ENCODE measurements around the gene WBP4. TPM values are rescaled to one million over a fixed set of nuclear protein-coding genes. Genes with fewer than 3 reads are reported as not detected.

The WBP4 gene
- total RNA-seq, 1 experiment from 2014 or later = 7.2 TPM

GRCh38 chr13:41017817-41018601 lies 43.3 kb upstream of the WBP4 start:
- H3K79me2 ChIP-seq (ENCODE audit: insufficient read depth, low read length) = no peaks in the 10 kb centered on the region

More at GRCh38 chr13:41017817-41018601, 43.3 kb upstream of the WBP4 start:
- no peak overlapping the region for H2BK120ac ChIP-seq (ENCODE audit: low read depth, low read length, poor library complexity, severe bottlenecking)
- no peak overlapping the region for H3K23ac ChIP-seq (ENCODE audit: insufficient read length, low read depth, low read length)
- no peaks in the 10 kb centered on the region for H3K9me3 Mint-ChIP-seq
- H3K23me2 ChIP-seq (ENCODE audit: insufficient read length, low read depth, low read length, poor library complexity, severe bottlenecking) = no peaks in the 10 kb centered on the region
- no peaks in the 10 kb centered on the region for H3K9me3 ChIP-seq (ENCODE audit: control insufficient read depth, low read depth, low read length)
- H3K9ac ChIP-seq (ENCODE audit: extremely low read depth, insufficient read length, low read length) = no peak overlapping the region
- H2BK15ac ChIP-seq (ENCODE audit: low read depth, low read length) = no peak overlapping the region
- H2BK5ac ChIP-seq (ENCODE audit: insufficient read length, low read length) = no peak overlapping the region
- H3K14ac ChIP-seq (ENCODE audit: insufficient read depth, low read length) = no peak overlapping the region
- H2AK5ac ChIP-seq (ENCODE audit: insufficient read length, low read length) = no peak overlapping the region
- H3T11ph ChIP-seq (ENCODE audit: low read length) = no peak overlapping the region
- no peak overlapping the region for H3K27ac Mint-ChIP-seq
- no peak overlapping the region for H3K56ac ChIP-seq (ENCODE audit: insufficient read length, low read depth, low read length)
- no peak overlapping the region for H2AFZ ChIP-seq (ENCODE audit: low read length)
- no peak overlapping the region for H3K4me2 ChIP-seq (ENCODE audit: insufficient read depth, insufficient read length, low read length)
- no peak overlapping the region for H3K18ac ChIP-seq (ENCODE audit: insufficient read length, low read depth, low read length)
- H3K27ac ChIP-seq (ENCODE audit: insufficient read length, low read depth, low read length) = no peak overlapping the region
- H3K4me1 Mint-ChIP-seq = peaks cover 59 to 66% of the 10 kb centered on the region in 2 experiments
- H3K36me3 Mint-ChIP-seq (ENCODE audit: insufficient read depth in 1 of 3, low read depth in 3 of 3) = no peaks in the 10 kb centered on the region
- H3K27me3 ChIP-seq (ENCODE audit: insufficient read depth, low read length) = no peaks in the 10 kb centered on the region
- no peak overlapping the region for H4K5ac ChIP-seq (ENCODE audit: insufficient read length, low read depth, low read length)
- no peak overlapping the region for H2BK20ac ChIP-seq (ENCODE audit: low read depth, low read length, poor library complexity, severe bottlenecking)
- no peak for TF ChIP-seq CTCF (conservative IDR thresholded peaks at IDR 0.05)
- H4K8ac ChIP-seq (replicated peaks; ENCODE audit: insufficient read length, low read depth, low read length) = no peak overlapping the region
- no peak overlapping the region for H3K4ac ChIP-seq (ENCODE audit: low read depth, low read length)
- H3K4me3 Mint-ChIP-seq = no peak overlapping the region
- no peaks in the 10 kb centered on the region for H3K79me1 ChIP-seq (ENCODE audit: insufficient read depth, low read depth, low read length, poor library complexity, severe bottlenecking)
- no peak for DNase-seq
- no CpG with 5 or more reads among the region's 3 CpGs for WGBS (ENCODE audit: extremely low coverage, insufficient read length, low lambda C conversion rate)
- no peaks in the 10 kb centered on the region for H3K27me3 Mint-ChIP-seq (ENCODE audit: low read depth)
- H2BK12ac ChIP-seq (ENCODE audit: insufficient read length, low read depth, low read length) = no peak overlapping the region
- no peaks in the 10 kb centered on the region for H4K20me1 ChIP-seq (ENCODE audit: control insufficient read depth, insufficient read depth, insufficient read length)
- H3K4me1 ChIP-seq (ENCODE audit: insufficient read depth, low read length) = peaks cover 2% of the 10 kb centered on the region; the same call in 1 of the 2 replicates
- H4K91ac ChIP-seq (ENCODE audit: insufficient read length, low read depth, low read length) = no peak overlapping the region
